GM19193 (cell line): ENCODE results near the gene NCKAP5.

Experiments used
- POLR2A ChIP-seq: IDR thresholded peaks from 4 replicates; pipeline ENCODE4 v1.6.1; 2011; ENCODE audit not compliant: insufficient read depth, insufficient read length; ENCODE audit errors: extremely low read depth

NCKAP5 gene

GRCh38 chr2:133171393-133172004 is 396.8 kb downstream of the NCKAP5 start:
- no peak for TF ChIP-seq POLR2A

DNA sequence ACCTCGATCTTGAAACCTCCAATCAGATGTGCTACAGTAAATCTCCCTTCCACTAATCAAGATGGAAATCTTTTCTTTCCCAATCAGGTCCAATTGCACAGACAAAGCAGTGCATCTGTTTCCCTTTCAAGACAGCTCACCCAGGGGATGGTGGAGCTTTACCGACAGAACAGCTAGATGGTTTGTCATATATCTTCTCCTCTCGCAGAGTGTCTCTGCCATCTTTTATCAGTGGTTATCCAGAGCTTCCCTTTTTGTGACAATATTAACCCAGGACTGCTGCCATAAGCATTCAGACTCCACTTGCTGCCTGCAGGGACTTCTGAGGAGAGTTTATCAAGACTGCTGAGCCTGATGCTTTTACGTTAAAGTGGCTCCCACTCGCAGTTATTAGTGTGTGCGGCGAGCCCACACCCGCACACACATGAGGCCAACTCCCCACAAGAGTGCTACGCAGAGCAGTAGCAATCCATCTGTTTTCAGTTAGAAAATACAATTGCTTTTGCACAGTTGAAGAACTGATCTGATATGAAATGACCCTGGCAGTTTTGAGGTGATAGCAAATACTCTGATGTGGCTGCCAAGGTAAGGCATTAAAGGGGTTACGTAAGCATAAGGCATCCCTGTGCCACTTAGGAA is 398.9 kb downstream of the NCKAP5 start:
- no peak for TF ChIP-seq POLR2A

DNA sequence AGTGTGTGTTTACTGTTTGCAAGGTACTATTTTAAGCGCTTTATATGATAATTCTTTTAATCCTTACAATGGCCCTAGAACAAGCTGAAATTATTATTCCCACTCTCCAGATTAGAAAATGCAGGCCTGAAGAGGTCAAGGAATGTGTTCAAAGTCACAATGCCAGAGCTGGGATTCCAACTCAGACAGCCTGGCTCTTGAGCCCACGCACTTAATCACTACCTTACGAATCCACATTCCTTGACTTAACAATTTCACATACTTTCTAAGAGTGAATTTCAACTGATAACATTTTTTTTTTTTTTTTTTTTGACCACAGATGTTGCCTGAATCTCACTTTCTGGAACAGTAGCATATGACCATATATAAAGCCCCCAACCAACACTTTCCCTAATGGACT is 400.3 kb downstream of the NCKAP5 start:
- no peak for TF ChIP-seq POLR2A

DNA sequence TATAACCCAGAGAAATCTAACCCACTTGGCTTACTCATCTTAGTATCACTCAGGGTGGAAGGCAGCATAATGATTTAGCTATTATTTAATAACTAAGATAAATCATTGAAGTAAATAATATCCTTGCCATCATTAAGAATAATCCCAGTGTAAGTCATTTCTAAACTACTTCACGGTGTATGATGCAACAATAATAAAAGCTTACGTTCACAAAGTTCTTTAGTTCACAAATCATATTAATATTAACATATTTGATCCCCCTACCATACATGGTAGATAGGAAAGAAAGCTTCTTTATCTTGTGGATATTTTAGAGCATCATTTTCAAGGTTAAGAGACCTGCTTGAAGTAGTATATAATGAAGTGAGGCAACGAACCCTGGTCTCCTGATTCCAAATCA is 401.0 kb downstream of the NCKAP5 start:
- no peak for TF ChIP-seq POLR2A

- no peak for TF ChIP-seq POLR2A
Observed at GRCh38 chr2:133166031-133166430, 402.2 kb downstream of the NCKAP5 start.

DNA sequence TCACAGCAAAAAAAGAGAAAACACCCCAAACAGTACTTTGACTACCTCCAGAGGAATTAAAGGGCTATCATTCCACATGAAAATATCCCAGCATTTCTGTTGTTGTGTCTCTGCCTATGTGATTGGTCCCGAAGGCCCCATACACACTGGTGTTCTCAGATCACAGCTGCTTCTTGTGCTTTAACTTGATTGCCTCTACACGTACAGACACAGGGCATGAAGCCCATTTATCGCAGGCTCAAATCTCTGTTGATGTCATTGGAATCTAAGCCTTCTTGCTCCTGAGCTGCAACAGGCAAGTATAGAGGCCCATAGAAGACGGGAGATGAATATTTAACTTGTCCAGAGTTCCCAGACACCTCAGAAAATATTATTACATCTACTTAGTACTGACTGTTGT is 405.2 kb downstream of the NCKAP5 start:
- TF ChIP-seq POLR2A: no peak

- TF ChIP-seq POLR2A: no peak
Observed at GRCh38 chr2:133158442-133158841, 409.8 kb downstream of the NCKAP5 start.

DNA sequence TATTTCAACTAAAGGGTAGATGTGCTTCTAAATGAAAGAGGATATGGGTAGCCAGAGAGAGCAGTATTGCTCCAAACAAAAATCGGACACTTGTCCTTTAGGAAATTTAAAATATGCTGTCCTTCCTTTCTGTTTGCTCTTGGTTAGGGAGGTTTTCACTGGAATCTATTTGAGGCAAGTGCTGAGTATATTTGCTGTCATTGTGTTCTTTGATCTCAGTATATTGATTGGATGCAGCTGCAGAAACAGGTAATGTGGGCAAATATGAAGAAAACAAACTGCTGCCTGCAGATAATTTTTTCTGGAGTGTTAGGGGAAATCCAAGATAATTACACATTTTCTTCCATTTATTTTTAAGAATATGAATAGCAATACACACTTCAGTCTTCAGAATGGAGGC is 410.2 kb downstream of the NCKAP5 start:
- no peak for TF ChIP-seq POLR2A

DNA sequence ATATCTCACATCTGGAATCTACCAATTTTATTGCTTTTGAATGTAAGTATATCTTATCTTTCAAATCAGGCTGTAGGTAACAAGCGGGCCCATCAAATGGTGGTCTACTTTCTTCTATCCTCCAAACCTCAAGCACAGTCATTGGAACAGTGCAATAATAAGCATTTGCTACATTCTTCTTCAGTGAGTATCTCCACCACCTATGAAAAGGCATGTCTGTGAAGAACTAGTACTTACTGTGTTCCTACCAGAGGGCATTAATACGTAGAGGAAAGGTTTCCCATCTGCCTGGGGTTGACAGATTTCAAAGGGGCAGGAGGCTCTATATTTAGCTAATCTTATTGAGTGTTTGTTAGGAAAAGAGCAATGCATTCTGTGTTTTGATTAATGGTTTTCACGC is 411.1 kb downstream of the NCKAP5 start:
- no peak for TF ChIP-seq POLR2A

GRCh38 chr2:133152801-133153200 is 415.5 kb downstream of the NCKAP5 start:
- TF ChIP-seq POLR2A: no peak

DNA sequence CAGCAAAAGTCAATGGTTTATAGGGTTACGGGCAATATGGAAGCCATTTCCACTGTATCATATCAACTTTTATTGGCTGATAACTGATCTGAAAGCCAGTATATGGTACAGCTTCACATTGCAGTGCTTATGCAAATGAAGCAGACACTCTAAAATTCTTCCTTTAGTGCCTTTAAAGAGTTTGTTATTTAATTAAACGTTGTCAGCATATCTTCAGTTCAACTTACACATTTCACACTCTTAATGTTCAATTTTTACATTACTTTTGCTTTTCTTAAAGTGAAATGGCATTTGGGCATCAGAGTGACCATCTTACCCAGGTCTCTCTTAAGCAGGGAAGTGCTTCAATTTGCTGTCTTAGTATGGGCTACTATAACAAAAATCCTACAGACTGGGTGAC is 420.1 kb downstream of the NCKAP5 start:
- TF ChIP-seq POLR2A: no peak

- no peak for TF ChIP-seq POLR2A
Observed at GRCh38 chr2:133146893-133147292, 421.4 kb downstream of the NCKAP5 start.

DNA sequence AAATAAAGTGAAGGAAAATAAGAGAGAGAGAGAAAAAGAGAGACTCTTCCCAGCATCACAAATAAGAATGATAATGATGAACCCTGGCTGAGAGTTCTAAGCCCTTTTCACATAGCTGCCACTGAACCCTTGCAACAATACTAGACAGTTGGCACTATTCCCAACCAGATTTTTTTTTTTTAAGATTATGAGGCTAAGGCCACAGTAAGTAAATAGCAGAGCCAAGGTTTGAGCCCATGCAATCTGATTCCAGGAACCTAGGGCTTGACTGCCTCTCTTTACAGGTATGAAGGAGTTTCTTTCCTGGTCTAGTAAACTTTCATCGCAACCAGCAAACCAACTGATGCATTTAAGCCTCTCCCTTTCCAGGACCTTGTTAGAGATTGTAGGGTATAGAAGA is 424.6 kb downstream of the NCKAP5 start:
- TF ChIP-seq POLR2A: no peak

DNA sequence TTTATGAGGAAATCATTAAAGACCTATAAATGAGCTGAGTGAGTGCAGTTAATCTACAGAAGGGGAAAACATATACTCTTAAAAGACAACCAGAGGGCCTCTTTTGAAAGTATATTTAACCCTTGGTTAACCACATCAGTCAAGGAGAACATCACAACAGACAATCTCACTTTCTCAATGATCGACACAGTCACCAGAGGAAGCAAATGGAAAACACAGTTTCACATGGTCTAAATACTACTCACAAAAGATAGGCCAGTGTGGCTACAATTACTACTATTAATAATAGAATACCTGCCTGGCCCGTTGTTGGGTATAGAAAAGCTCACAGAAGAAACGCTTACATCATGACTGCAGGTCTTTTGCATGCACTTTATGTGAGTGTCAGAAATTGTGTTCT is 426.2 kb downstream of the NCKAP5 start:
- no peak for TF ChIP-seq POLR2A

- TF ChIP-seq POLR2A: no peak
Observed at GRCh38 chr2:133140620-133141019, 427.6 kb downstream of the NCKAP5 start.

DNA sequence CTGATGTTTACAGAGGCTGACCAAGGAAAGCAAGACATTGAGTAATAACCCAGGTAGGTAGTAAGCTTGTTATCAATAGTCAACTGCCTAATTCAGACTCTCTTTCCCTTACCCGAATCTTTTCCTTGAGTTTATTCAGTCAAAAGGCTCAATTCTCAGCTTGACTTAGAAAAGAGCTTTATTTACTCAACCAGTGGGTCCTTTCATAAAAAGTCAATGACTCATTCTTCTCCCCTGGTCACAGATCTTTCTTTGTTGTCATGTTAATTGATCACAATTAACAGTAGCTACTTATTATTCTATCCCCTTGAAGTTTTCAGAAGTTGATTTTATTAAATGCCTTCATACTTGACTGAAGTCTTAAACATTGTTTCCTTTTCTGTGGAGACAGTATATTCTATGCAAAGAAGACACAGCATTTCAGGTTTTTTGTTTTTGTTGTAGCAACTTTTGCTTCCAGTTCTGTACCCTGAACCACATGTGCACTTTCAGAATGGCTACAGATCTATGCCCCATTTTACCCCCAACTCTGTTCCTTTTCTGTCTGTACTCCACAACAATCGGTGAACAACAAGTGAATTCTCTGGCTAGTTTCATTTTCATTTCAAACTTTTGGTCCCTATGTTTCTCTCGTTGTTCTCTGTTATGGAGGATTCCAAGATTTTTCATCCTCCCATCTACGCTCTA is 428.3 kb downstream of the NCKAP5 start:
- no peak for TF ChIP-seq POLR2A

GRCh38 chr2:133138693-133139092 is 429.6 kb downstream of the NCKAP5 start:
- TF ChIP-seq POLR2A: no peak

GRCh38 chr2:133135035-133135654 is 433.1 kb downstream of the NCKAP5 start:
- TF ChIP-seq POLR2A: no peak
